ENCODE data around the gene TRMT1.
"Not testable (repeated sequence)": the region's sequence is repeated elsewhere in the genome, so short reads cannot be mapped to it uniquely, and the experiment has no call there.

TRMT1 gene

DNA sequence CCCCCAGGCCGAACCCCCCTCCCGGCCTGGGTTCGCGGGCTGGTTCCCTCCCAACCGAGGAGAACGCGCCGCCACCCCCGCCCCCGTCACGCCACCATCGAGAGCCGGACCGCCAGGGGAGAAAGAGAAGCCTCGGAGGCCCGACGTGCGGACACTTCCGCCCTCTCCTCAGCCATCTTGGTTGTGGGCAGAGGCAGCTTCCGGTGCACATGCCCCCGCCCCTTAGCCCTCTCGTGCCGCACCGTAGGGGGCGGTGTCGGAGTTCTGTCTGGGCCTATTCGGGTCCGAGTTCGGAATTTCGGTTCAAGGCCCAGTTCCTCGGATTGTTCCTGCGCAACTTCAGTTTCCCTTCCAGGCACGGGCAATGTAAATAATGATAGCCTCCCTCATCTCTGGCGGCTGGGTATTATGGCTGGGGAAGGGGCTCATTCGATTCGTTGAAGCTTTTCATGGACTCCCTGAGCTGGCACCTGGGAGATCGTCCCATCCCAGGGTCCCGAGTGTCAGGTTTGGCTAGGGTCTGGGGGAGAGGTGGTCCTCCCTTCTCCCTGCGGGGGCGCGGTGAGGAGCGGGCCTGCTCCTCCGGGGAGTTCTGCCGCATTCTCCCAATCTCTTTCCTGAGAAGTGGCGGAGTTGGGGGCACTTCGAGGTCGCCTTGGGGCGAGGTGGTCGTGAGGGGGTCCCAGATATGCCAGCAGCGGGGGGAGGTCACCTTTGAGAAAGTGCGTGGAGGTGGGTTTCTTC, 33.8 kb upstream of the TRMT1 start, which contains the start of the genes IER2 and STX10:
Gene IER2 (plus strand): TSS at position 225 of the 744 bp plus-strand sequence. CDS start 2,776 bp downstream, outside the sequence.
Gene STX10 (minus strand): TSS at position 189 of the 744 bp plus-strand sequence. CDS start 202 bp downstream, outside the sequence.
- peak; percentile 85 to 87 for DNase-seq (ENCODE audit: low read depth in 2 of 2)

- DNase-seq (ENCODE audit: low read depth in 2 of 2): no peak
These were observed 33.2 kb upstream of the TRMT1 start for GRCh38 chr19:13149628-13150186.

DNA sequence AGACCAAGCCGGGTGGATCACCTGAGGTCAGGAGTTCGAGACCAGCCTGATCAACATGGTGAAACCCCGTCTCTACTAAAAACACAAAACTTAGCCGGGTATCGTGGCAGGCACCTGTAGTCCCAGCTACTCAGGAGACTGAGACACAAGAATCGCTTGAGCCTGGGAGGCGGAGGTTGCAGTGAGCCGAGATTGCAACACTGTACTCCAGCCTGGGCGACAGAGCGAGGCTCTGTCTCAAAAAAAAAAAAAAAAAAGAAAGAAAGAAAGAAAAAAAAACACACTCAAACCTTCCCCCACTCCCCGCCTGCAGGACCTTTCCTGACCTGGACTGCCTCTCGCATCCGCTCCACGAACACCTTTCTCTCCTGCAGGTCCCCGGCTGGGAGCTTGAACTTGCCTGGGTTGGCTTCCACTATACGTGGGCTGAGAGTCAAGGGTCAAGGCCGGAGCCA, 32.7 kb upstream of the TRMT1 start:
- not testable (repeated sequence) for DNase-seq (ENCODE audit: low read depth in 2 of 2)

- DNase-seq (ENCODE audit: low read depth in 2 of 2): no peak
These were observed 30.4 kb upstream of the TRMT1 start for GRCh38 chr19:13146763-13147563.

GRCh38 chr19:13139633-13140311, 23.2 kb upstream of the TRMT1 start:
- DNase-seq (ENCODE audit: low read depth in 2 of 2): no peak

GRCh38 chr19:13138916-13139198, 22.3 kb upstream of the TRMT1 start:
- DNase-seq (ENCODE audit: low read depth in 2 of 2): no peak

- no peak for DNase-seq (ENCODE audit: low read depth in 2 of 2)
These were observed 21.8 kb upstream of the TRMT1 start for GRCh38 chr19:13138171-13138915.

GRCh38 chr19:13137290-13137794, 20.8 kb upstream of the TRMT1 start:
- no peak for DNase-seq (ENCODE audit: low read depth in 2 of 2)

DNA sequence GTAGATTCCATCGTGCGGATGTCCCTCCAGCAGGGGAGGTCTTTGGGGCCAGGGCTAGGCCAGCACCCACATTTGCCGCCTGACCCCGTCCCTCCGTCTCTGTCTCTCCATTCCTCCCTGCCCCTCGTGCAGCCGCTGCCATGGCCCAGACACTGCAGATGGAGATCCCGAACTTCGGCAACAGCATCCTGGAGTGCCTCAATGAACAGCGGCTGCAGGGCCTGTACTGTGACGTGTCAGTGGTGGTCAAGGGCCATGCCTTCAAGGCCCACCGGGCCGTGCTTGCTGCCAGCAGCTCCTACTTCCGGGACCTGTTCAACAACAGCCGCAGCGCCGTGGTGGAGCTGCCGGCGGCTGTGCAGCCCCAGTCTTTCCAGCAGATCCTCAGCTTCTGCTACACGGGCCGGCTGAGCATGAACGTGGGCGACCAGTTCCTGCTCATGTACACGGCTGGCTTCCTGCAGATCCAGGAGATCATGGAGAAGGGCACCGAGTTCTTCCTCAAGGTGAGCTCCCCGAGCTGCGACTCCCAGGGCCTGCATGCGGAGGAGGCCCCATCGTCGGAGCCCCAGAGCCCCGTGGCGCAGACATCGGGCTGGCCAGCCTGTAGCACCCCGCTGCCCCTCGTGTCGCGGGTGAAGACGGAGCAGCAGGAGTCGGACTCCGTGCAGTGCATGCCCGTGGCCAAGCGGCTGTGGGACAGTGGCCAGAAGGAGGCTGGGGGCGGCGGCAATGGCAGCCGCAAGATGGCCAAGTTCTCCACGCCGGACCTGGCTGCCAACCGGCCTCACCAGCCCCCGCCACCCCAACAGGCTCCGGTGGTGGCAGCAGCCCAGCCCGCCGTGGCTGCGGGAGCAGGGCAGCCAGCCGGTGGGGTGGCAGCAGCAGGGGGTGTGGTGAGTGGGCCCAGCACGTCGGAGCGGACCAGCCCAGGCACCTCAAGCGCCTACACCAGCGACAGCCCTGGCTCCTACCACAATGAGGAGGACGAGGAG, 18.8 kb upstream of the TRMT1 start:
- DNase-seq (ENCODE audit: low read depth in 2 of 2): no peak

GRCh38 chr19:13134626-13135025, 18.1 kb upstream of the TRMT1 start:
- no peak for DNase-seq (ENCODE audit: low read depth in 2 of 2)

DNA sequence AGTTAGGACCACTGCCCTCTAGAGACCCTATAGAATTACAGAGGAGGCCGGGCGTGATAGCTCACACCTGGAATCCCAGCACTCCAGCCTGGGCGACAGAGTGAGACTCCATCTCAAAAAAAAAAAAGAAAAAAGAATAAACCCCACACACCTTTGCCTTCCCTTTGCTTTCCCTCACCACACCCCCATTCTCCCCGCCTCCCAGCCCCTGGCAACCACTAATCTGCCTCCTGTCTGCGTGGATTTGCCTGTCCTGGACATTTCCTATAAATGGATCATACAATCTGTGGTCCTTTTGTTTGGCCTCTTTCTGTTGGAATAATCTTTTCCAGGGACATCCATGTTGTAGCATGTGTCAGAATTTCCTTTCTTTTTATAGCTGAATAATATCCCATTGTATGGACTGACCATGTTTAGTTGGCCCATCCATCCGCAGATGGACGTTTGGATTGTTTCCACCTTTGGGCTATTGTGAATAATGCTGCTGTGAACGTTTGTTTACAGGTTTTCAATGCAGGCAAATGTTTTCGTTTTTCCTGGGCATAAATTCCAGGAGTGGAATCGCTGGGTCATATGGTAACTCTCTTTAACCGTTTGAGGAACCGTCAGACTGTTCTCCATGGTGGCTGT, 16.8 kb upstream of the TRMT1 start:
- DNase-seq (ENCODE audit: low read depth in 2 of 2): no peak

DNA sequence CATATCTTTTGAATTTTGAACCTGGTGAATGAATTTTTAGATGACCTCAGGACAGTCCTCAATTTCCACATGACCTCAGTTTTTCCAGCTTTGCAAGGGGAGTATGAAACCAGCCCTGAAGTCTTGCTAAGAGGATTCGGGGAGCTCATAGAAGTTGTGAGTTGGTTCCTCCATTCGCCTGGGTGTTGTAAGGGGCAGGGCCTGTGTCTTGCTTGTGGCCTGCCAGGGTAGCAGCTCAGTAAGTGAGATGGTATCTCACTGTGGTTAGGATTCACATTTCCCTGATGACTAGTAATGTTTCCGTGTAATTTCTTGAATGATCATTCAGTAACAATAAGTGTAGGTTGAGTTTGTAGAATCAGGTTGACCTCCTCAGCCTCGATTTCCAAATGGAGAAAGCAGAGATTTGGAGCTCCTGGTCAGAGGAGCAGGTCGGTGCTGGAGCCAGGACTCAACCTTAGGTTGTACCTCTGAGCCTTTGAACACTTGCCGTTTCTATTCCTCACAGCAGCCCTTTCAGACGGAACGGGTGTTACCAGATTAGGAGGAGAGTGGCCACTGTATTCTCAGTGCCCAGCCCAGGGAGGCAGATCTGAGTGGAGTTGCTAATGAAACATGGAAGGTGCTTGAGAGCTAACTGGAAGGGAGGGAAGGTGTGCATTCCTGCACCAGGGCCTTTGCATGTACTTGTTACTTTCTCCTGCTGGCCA, 16.1 kb upstream of the TRMT1 start:
- DNase-seq (ENCODE audit: low read depth in 2 of 2): peak in 1 of 2 donors; percentile 30

DNA sequence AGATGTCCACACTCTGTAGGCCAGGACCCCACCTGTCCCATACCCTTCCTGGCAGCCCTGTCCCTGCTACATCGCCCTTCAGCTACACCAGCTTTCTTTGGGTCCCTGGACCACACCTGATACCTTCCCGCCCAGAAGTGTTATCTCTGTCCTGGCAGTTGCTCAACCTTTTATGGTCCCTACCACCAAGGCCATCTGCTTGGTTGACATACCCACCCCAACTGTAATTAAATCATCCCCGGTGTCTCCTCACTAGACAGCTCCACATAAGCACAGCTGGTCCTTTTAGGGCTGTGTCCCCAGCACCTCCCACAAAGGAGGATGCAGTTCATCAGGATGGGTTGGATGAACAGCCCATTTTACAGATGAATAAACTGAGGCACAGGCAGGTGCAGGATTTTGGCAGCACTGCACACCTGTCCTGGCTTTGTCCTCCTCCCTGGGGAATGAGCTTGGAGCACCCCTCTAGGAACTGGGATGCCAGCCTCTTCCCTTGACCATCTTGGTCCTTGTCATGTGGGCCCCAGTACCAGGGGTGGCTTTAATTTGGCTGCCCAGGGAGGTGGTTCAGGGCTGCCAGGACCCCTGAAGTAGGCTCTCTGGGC, 14.4 kb upstream of the TRMT1 start:
- DNase-seq (ENCODE audit: low read depth in 2 of 2): no peak

DNA sequence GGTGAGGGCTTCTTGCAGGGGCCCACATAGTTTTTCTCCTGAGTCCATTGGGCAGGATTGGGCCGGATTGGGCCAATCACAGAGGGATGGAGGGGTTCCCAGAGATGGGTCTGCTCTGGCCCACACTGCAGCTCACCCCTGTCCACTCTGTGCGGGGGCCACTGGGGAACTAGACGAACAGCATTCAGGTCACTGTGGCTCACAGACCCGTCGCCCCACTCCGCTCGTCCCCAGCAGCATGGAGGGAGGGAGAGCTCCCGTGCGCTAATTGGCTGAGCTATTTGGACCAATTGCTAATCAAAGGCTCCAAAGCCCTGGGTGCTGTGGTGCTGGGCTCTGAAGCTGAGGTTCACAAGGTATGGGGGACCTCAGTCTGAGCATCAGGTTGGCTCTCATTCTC, 12.8 kb upstream of the TRMT1 start:
- no peak for DNase-seq (ENCODE audit: low read depth in 2 of 2)

GRCh38 chr19:13128583-13128982, 12.0 kb upstream of the TRMT1 start:
- no peak for DNase-seq (ENCODE audit: low read depth in 2 of 2)

GRCh38 chr19:13127811-13128575, 11.5 kb upstream of the TRMT1 start:
- DNase-seq (ENCODE audit: low read depth in 2 of 2): no peak

- no peak for DNase-seq (ENCODE audit: low read depth in 2 of 2)
These were observed 10.5 kb upstream of the TRMT1 start for GRCh38 chr19:13127051-13127450.
